Non-pigmented ciliary epithelial cell (primary cell): ENCODE results near the gene FLVCR1.
A peak's percentile ranks its signal among the peaks of the same experiment; 100 is the strongest.
"Not testable (repeated sequence)": the region's sequence is repeated elsewhere in the genome, so short reads cannot be mapped to it uniquely, and the experiment has no call there.

ENCODE experiments used
- DNase-seq: peaks from one replicate; pipeline ENCODE4 v3.0.0-alpha.2; 2010; ENCODE audit warnings: low read depth

The FLVCR1 gene

GRCh38 chr1:212857992-212858460 lies at the start of gene FLVCR1:
FLVCR1 (plus strand) TSS chr1:212858275; CDS start chr1:212858453, 178 bp downstream.
- peak; percentile 74 for DNase-seq

GRCh38 chr1:212814537-212815334 lies 43.3 kb upstream of the FLVCR1 start:
- DNase-seq, result no peak

GRCh38 chr1:212816567-212817278 lies 41.4 kb upstream of the FLVCR1 start:
- no peak for DNase-seq

GRCh38 chr1:212819726-212820125 lies 38.3 kb upstream of the FLVCR1 start:
- DNase-seq, result peak; percentile 4

GRCh38 chr1:212820969-212821368 lies 37.1 kb upstream of the FLVCR1 start:
- no peak for DNase-seq

GRCh38 chr1:212822956-212823355 lies 35.1 kb upstream of the FLVCR1 start:
- no peak for DNase-seq

- DNase-seq, result no peak
These were observed 33.9 kb upstream of the FLVCR1 start for GRCh38 chr1:212824201-212824600.

GRCh38 chr1:212825798-212826452 lies 32.1 kb upstream of the FLVCR1 start:
- no peak for DNase-seq

- no peak for DNase-seq
These were observed 30.8 kb upstream of the FLVCR1 start for GRCh38 chr1:212827171-212827776.

GRCh38 chr1:212827831-212828278 lies 30.2 kb upstream of the FLVCR1 start:
- DNase-seq, result no peak

GRCh38 chr1:212828395-212828794 lies 29.7 kb upstream of the FLVCR1 start:
- no peak for DNase-seq

GRCh38 chr1:212833211-212834207 lies 24.6 kb upstream of the FLVCR1 start:
- DNase-seq, result not testable (repeated sequence)

- DNase-seq, result no peak
These were observed 19.9 kb upstream of the FLVCR1 start for GRCh38 chr1:212838145-212838544.

- not testable (repeated sequence) for DNase-seq
These were observed 13.6 kb upstream of the FLVCR1 start for GRCh38 chr1:212844521-212844920.

- no peak for DNase-seq
These were observed 10.5 kb upstream of the FLVCR1 start, which contains the start of gene SPATA45 for GRCh38 chr1:212847549-212847948. SPATA45 (minus strand) TSS chr1:212847649; CDS start chr1:212836149, 11,500 bp downstream.

GRCh38 chr1:212852105-212852688 lies 5.9 kb upstream of the FLVCR1 start:
- no peak for DNase-seq

GRCh38 chr1:212853658-212854057 lies 4.4 kb upstream of the FLVCR1 start:
- DNase-seq, result no peak

- no peak for DNase-seq
These were observed 1.3 kb upstream of the FLVCR1 start for GRCh38 chr1:212856755-212857154.

GRCh38 chr1:212858461-212859265 lies 588 bp downstream of the FLVCR1 start:
- DNase-seq, result peak; percentile 5
